T-helper 2 cell treated with Interferon-gamma antibody and Interleukin-4, amounts not matched to agents 5 μg/mL and 100 μg/mL, for 36 hours (primary cell): ENCODE data around the gene MIF4GD.

Experiments
- DNase-seq: peaks from one replicate; pipeline ENCODE4 v3.0.0; 2021; ENCODE audit warnings: low spot score
- H3K27ac Mint-ChIP-seq: one replicate; pipeline ENCODE4 v1.8.0; 2021; ENCODE audit warnings: mild to moderate bottlenecking, mixed read lengths
- H3K27me3 Mint-ChIP-seq: one replicate; pipeline ENCODE4 v1.8.0; 2021; ENCODE audit warnings: low read depth, mixed read lengths
- H3K36me3 Mint-ChIP-seq: one replicate; pipeline ENCODE4 v1.8.0; 2021; ENCODE audit warnings: low read depth, mixed read lengths
- H3K4me1 Mint-ChIP-seq: one replicate; pipeline ENCODE4 v1.8.0; 2021; ENCODE audit warnings: low read depth, mixed read lengths
- H3K4me3 Mint-ChIP-seq: one replicate; pipeline ENCODE4 v1.8.0; 2022; ENCODE audit warnings: mild to moderate bottlenecking, moderate library complexity, mixed read lengths
- H3K9me3 Mint-ChIP-seq: one replicate; pipeline ENCODE4 v1.8.0; 2021; ENCODE audit warnings: mixed read lengths

The MIF4GD gene

GRCh38 chr17:75271955-75272847, 1.2 kb upstream of the MIF4GD start:
- DNase-seq: no peak
- Mint-ChIP-seq H3K27me3 (no peaks in the 10 kb centered on the region), H3K36me3 (peaks cover 23% of the 10 kb centered on the region), H3K27ac (peak overlapping the region; percentile 84), H3K4me3 (peak overlapping the region; percentile 81), H3K4me1 (peaks cover 30% of the 10 kb centered on the region), H3K9me3 (no peaks in the 10 kb centered on the region)

GRCh38 chr17:75271233-75271954, 363 bp upstream of the MIF4GD start:
- peak; percentile 90 for DNase-seq
- Mint-ChIP-seq H3K4me3 (peak overlapping the region; percentile 81), H3K9me3 (no peaks in the 10 kb centered on the region), H3K36me3 (peaks cover 27% of the 10 kb centered on the region), H3K4me1 (peaks cover 30% of the 10 kb centered on the region), H3K27me3 (no peaks in the 10 kb centered on the region), H3K27ac (peak overlapping the region; percentile 84)

GRCh38 chr17:75270218-75270965, 639 bp downstream of the MIF4GD start:
- Mint-ChIP-seq H3K4me3 (peak overlapping the region; percentile 86), H3K36me3 (peaks cover 31% of the 10 kb centered on the region)

GRCh38 chr17:75269844-75270217, 1.2 kb downstream of the MIF4GD start:
- H3K4me3 Mint-ChIP-seq: peak overlapping the region; percentile 86
- H3K27me3 Mint-ChIP-seq: no peaks in the 10 kb centered on the region
- no peaks in the 10 kb centered on the region for H3K9me3 Mint-ChIP-seq
- no peak for DNase-seq
- peak overlapping the region; percentile 91 for H3K27ac Mint-ChIP-seq
- H3K36me3 Mint-ChIP-seq: peaks cover 28% of the 10 kb centered on the region
- peaks cover 30% of the 10 kb centered on the region for H3K4me1 Mint-ChIP-seq

More at GRCh38 chr17:75270218-75270965, 639 bp downstream of the MIF4GD start:
- DNase-seq: peak; percentile 78
- Mint-ChIP-seq H3K27me3 (no peaks in the 10 kb centered on the region), H3K27ac (peak overlapping the region; percentile 91), H3K4me1 (peaks cover 30% of the 10 kb centered on the region), H3K9me3 (no peaks in the 10 kb centered on the region)

- H3K4me1 Mint-ChIP-seq: peaks cover 25% of the 10 kb centered on the region
- H3K9me3 Mint-ChIP-seq: no peaks in the 10 kb centered on the region
- peaks cover 28% of the 10 kb centered on the region for H3K36me3 Mint-ChIP-seq
- H3K27me3 Mint-ChIP-seq: no peaks in the 10 kb centered on the region
- no peak for DNase-seq
- H3K27ac Mint-ChIP-seq: no peak overlapping the region
- H3K4me3 Mint-ChIP-seq: no peak overlapping the region
These were observed 3.4 kb downstream of the MIF4GD start for GRCh38 chr17:75267411-75268232.

- H3K27ac Mint-ChIP-seq: no peak overlapping the region
- no peak overlapping the region for H3K4me3 Mint-ChIP-seq
- no peak for DNase-seq
- H3K9me3 Mint-ChIP-seq: no peaks in the 10 kb centered on the region
- peaks cover 29% of the 10 kb centered on the region for H3K4me1 Mint-ChIP-seq
- H3K36me3 Mint-ChIP-seq: peaks cover 29% of the 10 kb centered on the region
- H3K27me3 Mint-ChIP-seq: no peaks in the 10 kb centered on the region
These were observed 3.9 kb downstream of the MIF4GD start for GRCh38 chr17:75267153-75267410.

- peaks cover 27% of the 10 kb centered on the region for H3K4me1 Mint-ChIP-seq
- H3K4me3 Mint-ChIP-seq: no peak overlapping the region
- DNase-seq: no peak
- no peak overlapping the region for H3K27ac Mint-ChIP-seq
- no peaks in the 10 kb centered on the region for H3K27me3 Mint-ChIP-seq
- no peaks in the 10 kb centered on the region for H3K9me3 Mint-ChIP-seq
- H3K36me3 Mint-ChIP-seq: peaks cover 30% of the 10 kb centered on the region
These were observed 4.5 kb downstream of the MIF4GD start for GRCh38 chr17:75266316-75267152.

- Mint-ChIP-seq H3K4me1 (peaks cover 28% of the 10 kb centered on the region), H3K36me3 (peaks cover 31% of the 10 kb centered on the region), H3K4me3 (no peak overlapping the region), H3K27ac (no peak overlapping the region), H3K27me3 (no peaks in the 10 kb centered on the region), H3K9me3 (no peaks in the 10 kb centered on the region)
- DNase-seq: no peak
These were observed 5.3 kb downstream of the MIF4GD start for GRCh38 chr17:75265614-75266315.

GRCh38 chr17:75263055-75263454, 8.0 kb downstream of the MIF4GD start:
- H3K4me3 Mint-ChIP-seq: peak overlapping the region; percentile 98
- peak overlapping the region; percentile 99 for H3K27ac Mint-ChIP-seq
- H3K4me1 Mint-ChIP-seq: peaks cover 37% of the 10 kb centered on the region
- no peaks in the 10 kb centered on the region for H3K27me3 Mint-ChIP-seq
- H3K36me3 Mint-ChIP-seq: peaks cover 33% of the 10 kb centered on the region
- no peaks in the 10 kb centered on the region for H3K9me3 Mint-ChIP-seq
- DNase-seq: no peak

GRCh38 chr17:75262112-75262606, 8.9 kb downstream of the MIF4GD start:
- Mint-ChIP-seq H3K27me3 (no peaks in the 10 kb centered on the region), H3K36me3 (peaks cover 29% of the 10 kb centered on the region), H3K27ac (peak overlapping the region; percentile 99), H3K9me3 (no peaks in the 10 kb centered on the region), H3K4me3 (peak overlapping the region; percentile 98), H3K4me1 (peaks cover 40% of the 10 kb centered on the region)
- no peak for DNase-seq

- H3K36me3 Mint-ChIP-seq: peaks cover 26% of the 10 kb centered on the region
These were observed 9.5 kb downstream of the MIF4GD start, which contains the start of the genes GGA3 and MRPS7 for GRCh38 chr17:75261336-75262111. GGA3 (minus strand) TSS chr17:75261606; CDS start chr17:75261587, 19 bp downstream. MRPS7 (plus strand) TSS chr17:75261879; CDS start chr17:75261901, 22 bp downstream.

More at GRCh38 chr17:75261336-75262111, 9.5 kb downstream of the MIF4GD start, which contains the start of the genes GGA3 and MRPS7:
- Mint-ChIP-seq H3K4me3 (peak within 1 kb of the TSS; percentile 98), H3K9me3 (no peaks in the 10 kb centered on the region), H3K4me1 (peaks cover 40% of the 10 kb centered on the region), H3K27ac (peak within 1 kb of the TSS; percentile 99), H3K27me3 (no peaks in the 10 kb centered on the region)
- peak; percentile 93 for DNase-seq
